HL-60/S4 treated with retinoic acid at 250 ng/mL for 4 days and 3 days (cell line): ENCODE measurements around the gene HPX.

Source experiments
- in situ Hi-C: fragments of 300-500 bp; cut with MboI; formaldehyde crosslinking; loops from 2 replicates; pipeline ENCODE4 v1.7.0; 2022; ENCODE audit warnings: low sequenced_read_pairs

The HPX gene, protein sequence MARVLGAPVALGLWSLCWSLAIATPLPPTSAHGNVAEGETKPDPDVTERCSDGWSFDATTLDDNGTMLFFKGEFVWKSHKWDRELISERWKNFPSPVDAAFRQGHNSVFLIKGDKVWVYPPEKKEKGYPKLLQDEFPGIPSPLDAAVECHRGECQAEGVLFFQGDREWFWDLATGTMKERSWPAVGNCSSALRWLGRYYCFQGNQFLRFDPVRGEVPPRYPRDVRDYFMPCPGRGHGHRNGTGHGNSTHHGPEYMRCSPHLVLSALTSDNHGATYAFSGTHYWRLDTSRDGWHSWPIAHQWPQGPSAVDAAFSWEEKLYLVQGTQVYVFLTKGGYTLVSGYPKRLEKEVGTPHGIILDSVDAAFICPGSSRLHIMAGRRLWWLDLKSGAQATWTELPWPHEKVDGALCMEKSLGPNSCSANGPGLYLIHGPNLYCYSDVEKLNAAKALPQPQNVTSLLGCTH

DNA sequence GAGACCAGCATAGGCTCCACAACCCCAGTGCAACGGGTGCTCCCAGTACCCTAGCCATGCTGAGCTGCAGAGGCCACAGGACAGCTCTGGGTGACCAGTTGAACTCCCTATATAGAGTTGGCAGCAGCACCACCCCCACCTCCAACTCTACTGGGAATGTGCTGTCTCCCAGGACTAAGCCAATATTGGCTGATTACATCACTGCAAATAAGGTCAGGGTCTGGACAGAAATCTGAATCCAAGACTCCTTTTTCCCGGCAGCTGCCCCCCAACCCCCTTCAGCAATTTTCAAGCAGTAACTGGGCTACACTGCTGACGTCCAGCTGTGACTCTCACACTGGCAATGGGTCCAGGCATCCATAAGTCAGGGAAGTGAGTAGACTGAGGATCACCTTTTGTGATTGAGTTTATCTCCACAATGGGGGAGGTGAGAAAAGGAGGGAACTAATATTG, at the start of gene HPX:
Gene HPX, minus strand, starts transcription at position 82 of the 453 bp plus-strand sequence. Its CDS starts 24 bp downstream, at position 58.
- in situ Hi-C loops = no loop called here

DNA sequence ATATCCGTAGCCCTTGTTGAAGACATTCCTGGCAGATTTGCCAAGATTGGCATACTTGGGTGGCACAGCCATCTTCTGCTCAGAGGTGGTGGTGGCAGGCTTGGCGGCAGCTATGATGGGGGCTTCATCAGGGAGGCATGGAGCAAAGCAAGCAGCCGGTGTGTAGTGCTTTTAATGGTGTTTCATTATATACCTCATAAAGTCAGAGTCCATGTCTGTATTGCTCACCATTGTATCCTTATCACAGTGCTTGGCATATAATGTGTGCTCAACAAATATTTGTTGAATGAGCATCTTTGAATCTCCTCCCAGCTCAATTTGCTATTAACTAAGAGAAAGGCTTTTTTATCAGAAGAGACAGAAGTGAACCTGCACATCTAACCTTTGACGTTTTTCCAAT, 48.5 kb upstream of the HPX start:
- in situ Hi-C loops = no loop called here

DNA sequence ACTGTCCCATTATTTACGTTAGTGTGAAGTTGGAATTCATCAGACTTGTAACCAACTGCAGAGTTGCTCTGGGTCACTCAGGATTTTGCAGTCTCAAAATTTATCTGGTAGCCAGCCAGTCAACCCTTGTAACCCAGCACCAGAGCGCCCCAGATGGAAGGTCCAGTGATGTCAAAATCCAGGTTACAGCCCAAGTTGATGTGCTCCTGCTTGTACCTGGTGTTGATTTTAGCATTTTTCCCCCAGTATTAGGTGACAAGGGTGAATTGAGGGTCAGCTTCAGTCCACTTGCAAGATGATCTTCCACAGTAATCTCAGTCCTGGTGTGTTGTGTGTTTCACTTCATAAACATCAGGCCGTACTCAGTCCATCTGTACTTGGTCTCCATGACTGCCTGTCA, 48.0 kb upstream of the HPX start:
- in situ Hi-C loops = no loop called here

GRCh38 chr11:6488342-6488741, 47.6 kb upstream of the HPX start:
- in situ Hi-C loops = no loop called here

GRCh38 chr11:6486938-6487337, 46.2 kb upstream of the HPX start:
- in situ Hi-C loops = no loop called here

GRCh38 chr11:6486256-6486655, 45.5 kb upstream of the HPX start:
- in situ Hi-C loops = no loop called here

DNA sequence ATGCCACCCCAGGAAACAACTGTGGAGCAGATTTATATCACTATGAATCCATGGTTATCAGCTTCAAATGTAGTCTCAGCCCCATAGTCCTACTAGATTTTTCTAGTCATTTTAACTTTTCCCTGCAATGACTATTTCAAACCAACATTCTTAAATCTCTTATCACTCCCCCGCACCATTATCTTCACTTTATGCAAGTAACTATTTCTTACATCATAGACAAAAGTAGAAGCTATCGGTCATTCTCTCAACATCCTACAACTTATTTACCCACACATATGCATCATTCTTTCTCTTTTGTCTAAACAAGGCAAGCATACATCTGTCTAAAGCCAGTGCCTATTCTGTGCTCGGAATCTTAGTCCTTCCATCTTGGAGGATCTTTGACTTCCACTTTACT, 44.9 kb upstream of the HPX start:
- in situ Hi-C loops = no loop called here

DNA sequence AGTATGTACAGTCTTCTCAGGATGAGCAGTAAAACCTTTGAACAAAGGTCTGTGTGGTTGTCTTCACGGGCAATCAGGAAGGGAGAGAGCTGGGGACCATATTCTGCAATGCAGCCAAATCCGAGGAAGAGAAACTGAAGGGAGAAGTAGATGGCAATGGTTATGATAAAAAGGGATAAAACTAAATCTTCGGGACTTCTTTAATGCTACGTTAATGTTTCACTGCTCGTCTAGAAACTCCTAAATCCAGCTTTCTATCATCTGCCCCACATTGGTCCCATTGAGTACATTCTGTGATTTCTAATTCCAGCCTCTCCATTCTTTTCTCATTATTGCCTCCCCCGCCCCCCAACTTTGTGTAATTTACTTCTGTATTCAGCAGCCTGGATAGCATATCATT, 42.2 kb upstream of the HPX start:
- in situ Hi-C loops = no loop called here

GRCh38 chr11:6482441-6482840, 41.7 kb upstream of the HPX start:
- in situ Hi-C loops = no loop called here

DNA sequence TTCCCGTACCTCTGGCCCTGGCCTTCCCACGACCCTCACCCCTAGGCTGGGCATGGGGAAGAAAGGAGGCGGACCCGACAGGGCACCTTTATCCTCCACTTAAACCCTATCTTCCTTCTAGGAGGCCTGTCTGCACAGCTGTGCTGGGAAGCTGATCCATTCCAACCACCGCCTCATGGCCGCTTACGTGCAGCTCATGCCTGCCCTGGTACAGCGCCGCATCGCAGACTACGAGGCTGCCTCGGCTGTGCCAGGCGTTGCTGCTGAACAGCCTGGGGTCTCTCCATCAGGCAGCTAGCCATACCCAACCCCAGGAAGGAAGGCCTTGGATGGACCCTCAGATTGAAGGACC, 41.1 kb upstream of the HPX start:
- in situ Hi-C loops = no loop called here

DNA sequence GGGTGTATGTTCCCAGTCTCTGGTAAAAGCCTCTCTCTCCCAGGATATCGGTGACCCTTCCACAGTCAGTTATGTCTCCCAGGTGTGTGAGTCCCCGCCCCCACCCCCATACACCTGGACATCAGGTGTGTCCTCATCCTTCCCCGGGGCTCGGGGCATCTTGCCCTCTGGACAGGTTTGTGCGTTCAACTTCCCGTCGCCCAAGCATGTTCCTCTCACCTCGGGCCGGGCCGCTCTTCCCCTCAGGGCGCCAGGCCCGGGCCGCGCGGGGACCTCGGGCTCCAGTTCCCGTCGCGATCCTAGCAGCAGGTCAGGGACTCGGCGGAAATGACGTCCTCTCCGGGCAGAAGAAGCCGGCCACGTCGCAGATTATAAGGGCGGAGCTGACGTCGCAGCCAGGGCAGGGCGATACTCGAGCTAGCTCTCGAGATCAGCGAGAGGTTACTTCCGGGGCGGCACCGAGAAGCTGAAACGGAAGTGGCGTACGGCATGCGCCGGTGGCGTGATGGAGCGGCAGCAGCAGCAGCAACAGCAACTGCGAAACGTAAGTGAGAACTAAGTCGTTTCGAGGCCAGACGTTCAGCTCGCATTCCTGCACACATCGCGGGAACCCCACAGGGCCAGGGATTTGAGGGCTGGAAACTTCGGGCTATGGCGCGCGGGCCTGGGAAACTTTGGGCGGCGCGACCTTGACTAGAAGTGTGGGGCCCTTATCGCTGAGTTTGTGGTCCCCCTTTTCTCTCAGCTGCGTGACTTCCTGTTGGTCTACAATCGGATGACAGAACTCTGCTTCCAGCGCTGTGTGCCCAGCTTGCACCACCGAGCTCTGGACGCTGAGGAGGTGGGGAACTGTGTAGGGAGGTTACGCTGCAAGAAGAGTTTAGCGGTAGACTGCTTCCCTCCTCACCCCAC, 40.5 kb upstream of the HPX start, which contains the start of the genes ARFIP2 and TIMM10B:
Gene ARFIP2, minus strand, starts transcription at position 320 of the 912 bp plus-strand sequence. CDS start 910 bp downstream, outside the sequence.
Gene TIMM10B, plus strand, starts transcription at position 490 of the 912 bp plus-strand sequence. Its CDS starts 16 bp downstream, at position 506.
- in situ Hi-C loops = no loop called here

- in situ Hi-C loops = no loop called here
Observed at GRCh38 chr11:6480299-6480914, 39.6 kb upstream of the HPX start.

DNA sequence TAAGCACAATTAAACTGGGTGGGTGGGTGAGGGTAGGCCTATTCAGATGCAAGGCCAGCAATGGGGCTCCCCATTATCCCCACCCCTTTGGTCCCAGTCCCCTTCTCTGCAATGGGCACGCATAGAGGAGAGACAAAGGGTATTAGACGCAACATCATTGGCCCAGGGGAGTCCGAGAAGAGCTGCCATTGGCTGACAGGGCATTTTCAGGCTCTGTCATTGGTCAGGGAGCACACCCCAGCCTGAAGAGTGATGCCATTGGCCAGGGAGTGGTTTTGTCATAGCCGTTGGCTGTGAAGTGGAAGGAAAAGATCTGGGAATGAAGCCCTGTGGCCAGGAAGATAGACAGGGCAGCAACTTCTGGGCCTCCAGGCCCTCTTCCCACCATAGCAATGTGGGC, 35.8 kb upstream of the HPX start:
- in situ Hi-C loops = no loop called here

DNA sequence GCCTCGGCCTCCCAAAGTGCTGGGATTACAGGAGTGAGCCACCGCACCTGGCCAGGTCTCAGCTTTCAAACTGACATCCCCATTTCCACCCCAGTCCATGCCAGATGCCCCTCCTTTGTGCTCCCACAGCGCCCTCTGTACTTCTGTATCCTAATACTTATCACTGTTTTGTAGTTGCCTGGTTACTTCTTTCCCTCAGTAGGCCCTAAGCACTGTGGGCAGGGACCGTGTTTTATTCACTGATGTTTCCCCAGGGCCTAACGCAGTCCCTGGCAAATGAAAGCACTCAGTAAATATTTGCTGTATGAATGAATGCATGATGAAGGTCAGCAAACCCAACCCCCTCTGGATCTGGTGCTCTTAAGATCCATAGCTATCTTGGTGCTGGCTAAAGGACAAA, 35.1 kb upstream of the HPX start:
- in situ Hi-C loops = no loop called here

DNA sequence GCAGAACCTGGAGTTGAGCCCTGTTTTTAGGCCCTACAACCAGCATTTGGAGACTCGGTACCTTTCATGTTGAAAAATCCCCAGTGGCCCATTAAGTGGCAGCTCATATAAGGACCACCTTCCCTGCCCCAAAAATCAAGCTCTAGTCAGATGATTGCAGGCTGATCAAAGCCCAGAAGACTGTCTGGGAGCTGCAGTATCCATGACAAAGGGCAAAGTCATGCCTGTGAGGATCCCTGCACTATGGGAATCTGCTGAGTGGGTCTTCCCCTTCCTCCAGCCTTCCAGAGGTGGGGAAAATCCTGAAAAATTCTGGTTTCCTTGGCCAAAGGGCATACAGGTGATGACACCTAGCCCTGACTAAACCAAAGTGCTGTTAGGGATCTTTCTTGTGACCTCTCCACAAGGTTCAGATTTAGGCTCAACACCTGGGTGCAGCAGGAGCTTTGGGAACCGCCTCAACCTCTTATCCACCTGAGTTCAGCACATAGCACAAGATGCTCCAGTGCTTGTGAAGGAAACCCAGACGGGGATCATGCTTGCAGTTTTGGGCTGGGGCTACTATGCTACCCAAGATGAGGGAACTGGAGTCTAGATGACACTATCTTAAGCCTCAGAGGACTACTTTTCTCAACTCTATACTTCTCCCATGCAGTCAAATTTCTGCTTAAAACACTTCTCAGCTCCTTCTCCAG, 34.2 kb upstream of the HPX start:
- in situ Hi-C loops = no loop called here

DNA sequence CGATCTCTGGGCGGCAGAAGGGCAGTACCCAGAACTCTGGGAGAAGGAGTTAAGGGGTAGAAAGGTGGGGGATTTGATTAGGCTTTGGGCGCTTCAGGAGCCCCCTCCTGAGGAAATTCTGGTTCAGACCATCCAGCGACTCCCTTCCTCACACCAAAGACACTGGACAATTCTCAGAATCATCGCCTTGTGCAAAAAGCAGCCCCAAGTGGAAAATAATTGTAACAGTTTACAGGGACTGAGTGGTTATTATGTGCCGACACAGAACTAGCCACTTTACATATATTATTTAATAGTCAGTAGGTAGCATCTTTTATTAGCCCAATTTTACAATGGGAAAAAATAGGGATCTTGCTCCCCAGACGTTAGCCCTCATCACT, 33.6 kb upstream of the HPX start:
- in situ Hi-C loops = no loop called here

GRCh38 chr11:6473451-6474412, 32.9 kb upstream of the HPX start, which contains the start of gene TRIM3:
Gene TRIM3, minus strand, starts transcription at chr11:6473941. Its CDS starts 8,246 bp downstream, at chr11:6465695.
- in situ Hi-C loops = no loop called here

DNA sequence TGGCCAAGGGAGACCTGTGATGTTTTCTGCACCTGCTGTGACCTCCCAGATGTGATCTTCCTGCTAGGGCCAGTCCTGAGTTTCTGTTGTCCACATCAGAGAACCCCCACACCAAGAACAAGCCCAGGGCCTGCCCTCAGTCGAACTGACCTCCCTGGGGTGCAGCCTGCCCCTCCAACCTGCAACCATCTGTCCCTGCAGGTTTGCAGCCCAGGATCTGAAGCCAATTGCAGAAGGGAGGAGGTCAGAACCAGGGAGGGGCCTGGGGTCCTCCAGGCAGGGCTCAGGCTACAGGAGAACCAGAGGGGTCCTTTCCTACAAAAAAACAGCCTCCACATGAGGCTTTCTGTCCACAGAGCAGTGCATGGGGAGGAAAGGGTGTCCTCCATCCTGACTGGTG, 32.1 kb upstream of the HPX start:
- in situ Hi-C loops = no loop called here

DNA sequence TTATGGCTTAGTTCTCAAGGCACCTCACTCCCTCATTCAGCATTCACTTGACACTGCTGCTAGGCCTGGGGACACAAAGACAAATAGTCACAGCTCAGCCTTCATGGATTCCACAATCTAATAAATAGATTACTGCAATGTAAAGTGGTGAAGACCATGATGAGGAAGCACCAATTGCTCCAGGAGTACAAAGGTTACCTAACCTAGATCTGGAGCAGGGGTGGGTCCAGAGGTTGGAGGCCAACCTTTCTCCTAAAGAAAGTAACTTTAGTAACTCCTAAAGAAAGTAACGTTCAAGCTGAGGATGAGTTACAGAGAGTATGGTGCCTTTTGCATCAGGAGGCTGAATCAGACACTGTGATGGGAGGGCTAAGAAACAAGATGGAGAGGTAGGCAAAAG, 28.8 kb upstream of the HPX start:
- in situ Hi-C loops = no loop called here
